ENCODE results near the gene ZNF280B.
A peak's percentile ranks its signal among the peaks of the same experiment; 100 is the strongest.
"Not testable (repeated sequence)": the region's sequence is repeated elsewhere in the genome, so short reads cannot be mapped to it uniquely, and the experiment has no call there.

The ZNF280B gene

GRCh38 chr22:22506736-22507135, 1.8 kb downstream of the ZNF280B start:
- DNase-seq: no peak

- no peak for DNase-seq
These were observed 10.3 kb downstream of the ZNF280B start for GRCh38 chr22:22498267-22498666.

- not testable (repeated sequence) for DNase-seq
These were observed 17.0 kb downstream of the ZNF280B start for GRCh38 chr22:22491589-22491988.

- DNase-seq: no peak
These were observed 19.8 kb downstream of the ZNF280B start for GRCh38 chr22:22488736-22489135.

GRCh38 chr22:22487869-22488597, 20.5 kb downstream of the ZNF280B start:
- DNase-seq: no peak

- no peak for DNase-seq
These were observed 21.5 kb downstream of the ZNF280B start for GRCh38 chr22:22487059-22487458.

- no peak for DNase-seq
These were observed 22.2 kb downstream of the ZNF280B start for GRCh38 chr22:22486132-22486899.

- no peak for DNase-seq
These were observed 23.0 kb downstream of the ZNF280B start for GRCh38 chr22:22485524-22485923.

- DNase-seq: no peak
These were observed 24.5 kb downstream of the ZNF280B start for GRCh38 chr22:22484023-22484422.

GRCh38 chr22:22480940-22481339, 27.6 kb downstream of the ZNF280B start:
- DNase-seq: no peak

GRCh38 chr22:22479999-22480532, 28.5 kb downstream of the ZNF280B start:
- DNase-seq: no peak

GRCh38 chr22:22479116-22479515, 29.4 kb downstream of the ZNF280B start:
- DNase-seq: no peak

GRCh38 chr22:22478470-22478869, 30.1 kb downstream of the ZNF280B start:
- DNase-seq: no peak

- no peak for DNase-seq
These were observed 33.8 kb downstream of the ZNF280B start for GRCh38 chr22:22474733-22475132.

- DNase-seq: not testable (repeated sequence)
These were observed 37.4 kb downstream of the ZNF280B start for GRCh38 chr22:22471104-22471503.

- DNase-seq: no peak
These were observed 39.0 kb downstream of the ZNF280B start for GRCh38 chr22:22469527-22469926.

- DNase-seq: not testable (repeated sequence)
These were observed 39.6 kb downstream of the ZNF280B start for GRCh38 chr22:22468794-22469469.

GRCh38 chr22:22467112-22467511, 41.4 kb downstream of the ZNF280B start:
- no peak for DNase-seq

GRCh38 chr22:22465782-22466181, 42.8 kb downstream of the ZNF280B start:
- no peak for DNase-seq

GRCh38 chr22:22465094-22465602, 43.4 kb downstream of the ZNF280B start:
- DNase-seq: no peak

- DNase-seq: no peak
These were observed 43.9 kb downstream of the ZNF280B start for GRCh38 chr22:22464541-22465054.

- peak; percentile 76 for DNase-seq
These were observed 44.5 kb downstream of the ZNF280B start for GRCh38 chr22:22463855-22464540.
